ENCODE measurements around the gene SPATC1L.
"Not testable (repeated sequence)": the region's sequence is repeated elsewhere in the genome, so short reads cannot be mapped to it uniquely, and the experiment has no call there.

The SPATC1L gene

DNA sequence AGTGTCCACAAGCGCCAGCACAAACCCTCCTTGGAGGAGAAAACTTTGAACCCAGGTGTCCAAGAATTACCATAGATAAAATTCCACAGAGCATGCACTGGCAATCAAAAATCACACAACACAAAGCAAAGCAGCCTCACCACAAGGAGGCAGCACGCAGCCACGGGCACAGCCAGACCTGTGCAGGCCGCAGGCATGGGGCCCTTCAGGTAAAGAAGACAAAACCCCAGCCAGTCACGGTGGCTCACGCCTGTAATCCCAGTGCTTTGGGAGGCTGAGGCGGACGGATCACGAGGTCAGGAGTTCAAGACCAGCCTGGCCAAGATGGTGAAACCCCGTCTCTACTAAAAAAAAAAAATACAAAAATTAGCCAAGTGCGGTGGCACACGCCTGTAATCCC, 36.8 kb downstream of the SPATC1L start:
- DNase-seq (ENCODE audit: low read depth); H3K4me3 ChIP-seq (ENCODE audit: low read length): not testable (repeated sequence)
- TF ChIP-seq, protein P1, sequence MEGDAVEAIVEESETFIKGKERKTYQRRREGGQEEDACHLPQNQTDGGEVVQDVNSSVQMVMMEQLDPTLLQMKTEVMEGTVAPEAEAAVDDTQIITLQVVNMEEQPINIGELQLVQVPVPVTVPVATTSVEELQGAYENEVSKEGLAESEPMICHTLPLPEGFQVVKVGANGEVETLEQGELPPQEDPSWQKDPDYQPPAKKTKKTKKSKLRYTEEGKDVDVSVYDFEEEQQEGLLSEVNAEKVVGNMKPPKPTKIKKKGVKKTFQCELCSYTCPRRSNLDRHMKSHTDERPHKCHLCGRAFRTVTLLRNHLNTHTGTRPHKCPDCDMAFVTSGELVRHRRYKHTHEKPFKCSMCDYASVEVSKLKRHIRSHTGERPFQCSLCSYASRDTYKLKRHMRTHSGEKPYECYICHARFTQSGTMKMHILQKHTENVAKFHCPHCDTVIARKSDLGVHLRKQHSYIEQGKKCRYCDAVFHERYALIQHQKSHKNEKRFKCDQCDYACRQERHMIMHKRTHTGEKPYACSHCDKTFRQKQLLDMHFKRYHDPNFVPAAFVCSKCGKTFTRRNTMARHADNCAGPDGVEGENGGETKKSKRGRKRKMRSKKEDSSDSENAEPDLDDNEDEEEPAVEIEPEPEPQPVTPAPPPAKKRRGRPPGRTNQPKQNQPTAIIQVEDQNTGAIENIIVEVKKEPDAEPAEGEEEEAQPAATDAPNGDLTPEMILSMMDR (conservative IDR thresholded peaks at IDR 0.05; ENCODE audit: low read length) = peak; percentile 56

DNA sequence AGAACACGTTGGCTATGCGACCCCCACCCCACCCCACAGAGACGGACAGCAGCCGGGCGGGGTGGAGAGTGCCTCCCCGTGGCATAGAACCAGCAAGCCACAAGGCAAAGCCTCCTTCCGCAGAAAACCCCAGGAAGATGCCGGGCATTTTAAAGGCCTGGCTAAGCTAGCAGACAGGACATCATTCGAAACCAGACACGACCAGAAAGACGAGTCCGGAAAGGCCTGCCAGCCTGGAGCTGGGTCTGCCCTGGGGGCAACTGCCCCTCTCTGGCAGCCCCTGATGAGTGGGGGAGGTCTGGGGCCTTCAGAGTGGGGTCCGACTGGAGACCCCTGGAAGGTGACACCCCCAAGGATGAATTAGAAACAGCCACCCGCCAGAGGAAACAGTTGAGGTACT, 37.4 kb downstream of the SPATC1L start:
- H3K4me3 ChIP-seq (ENCODE audit: low read length) = no peak overlapping the region
- TF ChIP-seq, protein P1 (conservative IDR thresholded peaks at IDR 0.05; ENCODE audit: low read length) = no peak
- no peak for DNase-seq (ENCODE audit: low read depth)

DNA sequence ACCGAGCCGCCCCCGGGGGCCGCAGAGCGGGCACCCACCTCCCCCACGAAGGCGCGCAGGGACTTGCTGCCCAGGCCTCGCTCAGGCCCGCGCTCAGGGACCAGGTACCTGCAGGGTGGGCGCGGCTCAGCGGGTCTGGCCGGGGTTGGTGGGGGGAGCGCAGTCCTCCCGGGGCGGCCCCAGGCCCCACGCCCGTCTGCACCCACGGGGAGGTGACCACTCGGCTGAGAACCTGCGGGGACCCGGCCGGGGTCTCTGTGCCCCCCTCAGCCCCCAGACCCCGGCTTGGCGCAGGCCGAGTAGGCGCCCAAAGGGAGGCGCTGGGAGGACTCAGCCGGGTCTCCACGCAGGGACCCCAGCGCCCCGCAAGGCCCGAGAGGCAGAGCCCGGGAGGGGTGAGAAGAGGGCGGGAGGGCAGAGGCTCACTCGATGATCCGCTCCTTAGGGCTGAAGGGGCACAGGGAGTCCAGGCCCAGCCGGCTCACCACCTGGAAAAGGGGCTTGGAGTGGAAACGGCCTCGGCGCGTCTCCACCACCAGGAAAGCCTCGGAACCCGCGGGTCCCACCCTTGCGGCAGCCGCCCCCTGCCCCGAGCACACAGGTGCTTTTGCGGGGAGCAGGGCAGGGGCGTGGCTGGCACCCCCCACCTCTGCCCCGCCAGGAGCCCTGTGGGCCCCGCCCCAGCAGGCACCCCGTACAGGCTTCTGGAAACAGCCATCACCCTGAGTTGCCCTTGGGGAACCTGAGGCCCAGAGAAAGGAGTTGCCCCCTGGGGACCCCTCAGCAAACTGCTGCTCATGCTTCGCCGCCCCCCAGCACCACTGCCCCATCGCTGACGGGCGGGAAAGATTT, 38.2 kb downstream of the SPATC1L start:
- DNase-seq (ENCODE audit: low read depth) = no peak
- no peak overlapping the region for H3K4me3 ChIP-seq (ENCODE audit: low read length)
- TF ChIP-seq, protein P1 (conservative IDR thresholded peaks at IDR 0.05; ENCODE audit: low read length) = no peak

DNA sequence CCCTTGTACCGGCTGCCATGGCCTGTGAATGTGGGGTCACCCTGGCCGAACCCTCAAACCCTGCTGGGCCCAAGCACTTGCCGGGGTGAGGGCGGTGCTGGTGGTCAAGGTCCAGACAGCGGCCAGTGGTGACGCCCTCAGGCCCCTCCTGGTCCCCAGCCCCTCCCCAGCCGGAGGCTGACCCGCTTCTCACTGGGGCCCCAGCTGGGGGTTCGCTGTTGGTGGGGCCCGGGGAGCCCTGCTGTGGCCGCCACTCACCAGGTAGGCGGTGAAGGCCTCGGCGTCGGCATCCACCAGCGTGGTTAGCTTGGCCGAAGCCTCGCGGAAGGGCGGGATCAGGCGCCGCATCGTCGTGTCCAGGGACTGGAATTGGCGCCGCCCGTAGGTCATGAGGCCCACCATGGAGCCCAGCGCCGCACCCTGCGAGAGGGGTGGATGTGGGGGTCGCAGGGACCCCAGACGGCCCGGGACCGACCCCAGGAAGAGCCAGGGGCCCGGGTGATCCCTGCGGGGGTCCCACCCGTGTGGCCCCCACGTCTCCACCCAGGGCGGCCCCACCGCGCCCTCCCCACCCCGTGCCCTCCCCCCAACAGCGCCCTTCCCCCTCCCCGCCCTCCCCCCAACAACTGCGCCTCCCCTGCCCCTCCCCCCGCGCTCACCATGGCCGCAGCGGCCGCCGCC, 39.0 kb downstream of the SPATC1L start:
- DNase-seq (ENCODE audit: low read depth) = no peak

DNA sequence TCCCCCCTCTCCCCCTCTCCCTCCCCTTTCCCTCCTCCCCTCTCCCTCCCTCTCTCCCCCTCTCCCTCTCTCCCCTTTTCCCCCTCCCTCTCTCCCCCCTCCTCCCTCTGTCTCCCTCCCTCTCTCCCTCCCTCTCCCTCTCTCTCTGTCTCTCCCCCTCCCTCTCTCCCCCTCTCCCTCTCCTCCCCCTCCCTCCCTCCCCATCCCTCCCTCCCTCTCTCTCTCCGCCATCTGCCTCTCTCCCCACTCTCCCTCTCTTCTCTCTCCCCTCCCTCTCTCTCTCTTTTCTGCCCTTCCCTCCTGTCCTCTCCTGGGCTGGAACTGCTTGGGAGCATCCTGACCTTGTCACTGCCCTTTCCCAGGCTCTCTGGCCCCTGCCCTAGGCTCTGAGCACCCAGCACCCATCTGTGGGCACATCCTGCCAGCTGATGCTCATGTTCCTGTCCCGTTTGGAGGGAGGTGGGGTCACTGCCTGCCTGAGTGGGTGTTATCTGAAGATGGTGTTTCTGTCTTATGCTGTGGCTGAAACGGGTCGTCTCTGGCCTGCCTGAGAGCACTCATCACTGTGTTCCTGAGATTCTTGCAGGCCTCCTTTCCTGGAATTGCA, 39.7 kb downstream of the SPATC1L start:
- no peak overlapping the region for H3K4me3 ChIP-seq (ENCODE audit: low read length)
- TF ChIP-seq, protein P1 (conservative IDR thresholded peaks at IDR 0.05; ENCODE audit: low read length) = no peak
- DNase-seq (ENCODE audit: low read depth) = no peak

More for the DNA sequence above, 39.0 kb downstream of the SPATC1L start:
- H3K4me3 ChIP-seq (ENCODE audit: low read length) = no peak overlapping the region
- TF ChIP-seq, protein P1 (conservative IDR thresholded peaks at IDR 0.05; ENCODE audit: low read length) = no peak

DNA sequence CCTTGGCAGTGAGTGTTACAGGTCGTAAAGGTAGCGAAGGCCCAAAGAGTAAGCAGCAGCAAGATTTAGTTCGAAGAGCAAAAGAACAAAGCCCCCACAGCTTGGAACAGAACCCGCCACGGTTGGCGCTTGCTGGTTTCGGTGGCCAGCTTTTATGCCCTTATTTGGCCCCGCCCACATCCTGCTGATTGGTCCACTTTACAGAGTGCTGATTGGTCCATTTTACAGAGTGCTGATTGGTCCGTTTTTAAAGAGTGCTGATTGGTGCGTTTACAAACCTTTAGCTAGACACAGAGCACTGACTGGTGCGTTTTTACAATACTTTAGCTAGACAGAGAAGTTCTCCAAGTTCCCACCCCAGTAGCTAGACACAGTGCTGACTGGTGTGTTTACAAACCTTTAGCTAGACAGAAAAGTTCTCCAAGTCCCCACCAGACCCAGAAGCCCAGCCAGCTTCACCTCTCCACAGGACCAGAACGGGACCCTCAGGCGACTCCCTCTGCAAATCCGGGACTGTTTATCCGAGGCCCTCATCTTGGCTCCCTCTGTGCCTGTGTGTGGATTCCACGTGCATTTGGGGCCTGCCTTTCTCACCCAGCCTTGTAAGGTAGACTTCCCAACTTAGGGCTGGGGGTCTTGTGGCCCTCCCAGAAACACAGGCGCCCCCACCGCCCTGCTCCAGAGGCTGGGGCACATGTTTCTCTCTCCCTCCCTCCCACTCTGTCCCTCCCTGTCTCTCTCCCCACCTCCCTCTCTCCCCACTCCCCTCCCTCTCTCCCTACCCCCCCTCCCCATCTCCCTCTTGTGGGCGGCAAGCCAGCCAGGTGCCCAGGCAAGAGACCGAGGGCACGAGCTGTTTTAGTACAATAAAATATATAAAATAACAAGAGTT, 41.4 kb downstream of the SPATC1L start:
- TF ChIP-seq, protein P1 (conservative IDR thresholded peaks at IDR 0.05; ENCODE audit: low read length) = no peak
- H3K4me3 ChIP-seq (ENCODE audit: low read length) = no peak overlapping the region
- no peak for DNase-seq (ENCODE audit: low read depth)
